Immature natural killer cell (primary cell): ENCODE results near the gene ZSWIM6. TPM values are rescaled to one million over a fixed set of nuclear protein-coding genes. Genes with fewer than 3 reads are reported as not detected.

Source experiments
- DNase-seq, 3 donors: peaks; one replicate each; pipeline ENCODE4 v3.0.0; 2022; ENCODE audit warnings: mixed read lengths in 1 of 3
- H3K27ac Mint-ChIP-seq, 6 donors: one replicate each; pipeline ENCODE4 v1.8.0; 2020; ENCODE audit warnings: mixed read lengths in 6 of 6, mild to moderate bottlenecking in 5 of 6, inconsistent platforms in 4 of 6, moderate library complexity in 3 of 6
- H3K27me3 Mint-ChIP-seq, 3 donors: one replicate each; pipeline ENCODE4 v1.8.0; 2020 to 2021; ENCODE audit warnings: low read depth in 3 of 3, mild to moderate bottlenecking in 3 of 3, mixed read lengths in 3 of 3, moderate library complexity in 3 of 3, inconsistent platforms in 1 of 3
- H3K36me3 Mint-ChIP-seq, 3 donors: one replicate each; pipeline ENCODE4 v1.8.0; 2020; ENCODE audit warnings: mixed read lengths in 3 of 3, inconsistent platforms in 2 of 3, mild to moderate bottlenecking in 2 of 3
- H3K4me1 Mint-ChIP-seq, 2 donors: one replicate each; pipeline ENCODE4 v1.8.0; 2020; ENCODE audit warnings: inconsistent platforms in 2 of 2, mild to moderate bottlenecking in 2 of 2, mixed read lengths in 2 of 2, moderate library complexity in 1 of 2
- H3K4me3 Mint-ChIP-seq, 5 donors: one replicate each; pipeline ENCODE4 v1.8.0; 2020; ENCODE audit warnings: mild to moderate bottlenecking in 5 of 5, mixed read lengths in 5 of 5, inconsistent platforms in 3 of 5, moderate library complexity in 3 of 5
- H3K9me3 Mint-ChIP-seq, 6 donors: one replicate each; pipeline ENCODE4 v1.8.0; 2020; ENCODE audit warnings: mild to moderate bottlenecking in 6 of 6, mixed read lengths in 6 of 6, inconsistent platforms in 4 of 6, moderate library complexity in 3 of 6
- polyA plus RNA-seq, 3 donors: library from polyadenylated mRNA; unstranded; fragments of 300-500 nt; fragmentation: Illumina TruSeq; gene quantifications; one replicate each; pipeline ENCODE4 v1.2.3, GENCODE V29; 2021

The ZSWIM6 gene
- polyA plus RNA-seq, 3 donors from 2014 or later, result 0.40 to 0.76 (median 0.43) TPM

- Mint-ChIP-seq H3K9me3 (no peaks in the 10 kb centered on the region), H3K36me3 (no peaks in the 10 kb centered on the region), H3K4me3 (no peak overlapping the region), H3K27ac (no peak overlapping the region), H3K27me3 (peaks cover 0 to 7% (median 3%) of the 10 kb centered on the region in 3 donors), H3K4me1 (peaks cover 0 to 5% of the 10 kb centered on the region in 2 donors)
- DNase-seq, result no peak
These were observed 33.5 kb upstream of the ZSWIM6 start for GRCh38 chr5:61298580-61298979.

GRCh38 chr5:61299261-61299681 lies 32.8 kb upstream of the ZSWIM6 start:
- H3K4me1 Mint-ChIP-seq, result peaks cover 0 to 5% of the 10 kb centered on the region in 2 donors
- H3K27ac Mint-ChIP-seq, result no peak overlapping the region
- H3K4me3 Mint-ChIP-seq, result no peak overlapping the region
- peaks cover 0 to 7% (median 3%) of the 10 kb centered on the region in 3 donors for H3K27me3 Mint-ChIP-seq
- DNase-seq, result no peak
- H3K9me3 Mint-ChIP-seq, result no peaks in the 10 kb centered on the region
- no peaks in the 10 kb centered on the region for H3K36me3 Mint-ChIP-seq

- Mint-ChIP-seq H3K27me3 (peaks cover 3 to 5% (median 3%) of the 10 kb centered on the region in 3 donors), H3K27ac (no peak overlapping the region), H3K4me1 (peaks cover 0 to 5% of the 10 kb centered on the region in 2 donors), H3K9me3 (no peaks in the 10 kb centered on the region), H3K4me3 (no peak overlapping the region), H3K36me3 (no peaks in the 10 kb centered on the region)
- DNase-seq, result no peak
These were observed 30.5 kb upstream of the ZSWIM6 start for GRCh38 chr5:61301341-61302199.

GRCh38 chr5:61302200-61302563 lies 29.9 kb upstream of the ZSWIM6 start:
- no peak overlapping the region for H3K27ac Mint-ChIP-seq
- DNase-seq, result no peak
- H3K9me3 Mint-ChIP-seq, result no peaks in the 10 kb centered on the region
- peaks cover 3 to 5% (median 3%) of the 10 kb centered on the region in 3 donors for H3K27me3 Mint-ChIP-seq
- peaks cover 0 to 5% of the 10 kb centered on the region in 2 donors for H3K4me1 Mint-ChIP-seq
- H3K36me3 Mint-ChIP-seq, result no peaks in the 10 kb centered on the region
- H3K4me3 Mint-ChIP-seq, result no peak overlapping the region

GRCh38 chr5:61303346-61303745 lies 28.7 kb upstream of the ZSWIM6 start:
- DNase-seq, result no peak
- Mint-ChIP-seq H3K4me3 (no peak overlapping the region), H3K4me1 (peaks cover 0 to 5% of the 10 kb centered on the region in 2 donors), H3K27ac (no peak overlapping the region), H3K9me3 (no peaks in the 10 kb centered on the region), H3K27me3 (peaks cover 3 to 11% (median 3%) of the 10 kb centered on the region in 3 donors), H3K36me3 (no peaks in the 10 kb centered on the region)

GRCh38 chr5:61304590-61305381 lies 27.3 kb upstream of the ZSWIM6 start:
- H3K36me3 Mint-ChIP-seq, result no peaks in the 10 kb centered on the region
- H3K4me3 Mint-ChIP-seq, result no peak overlapping the region
- peaks cover 3 to 15% (median 5%) of the 10 kb centered on the region in 3 donors for H3K27me3 Mint-ChIP-seq
- H3K9me3 Mint-ChIP-seq, result peaks cover 0 to 2% (median 0%) of the 10 kb centered on the region in 6 donors
- no peak for DNase-seq
- no peak overlapping the region for H3K27ac Mint-ChIP-seq
- H3K4me1 Mint-ChIP-seq, result peaks cover 0 to 5% of the 10 kb centered on the region in 2 donors

GRCh38 chr5:61306531-61307131 lies 25.4 kb upstream of the ZSWIM6 start:
- Mint-ChIP-seq H3K4me1 (peaks cover 0 to 5% of the 10 kb centered on the region in 2 donors), H3K4me3 (no peak overlapping the region), H3K9me3 (peaks cover 0 to 2% (median 0%) of the 10 kb centered on the region in 6 donors), H3K36me3 (no peaks in the 10 kb centered on the region), H3K27me3 (peaks cover 3 to 12% (median 6%) of the 10 kb centered on the region in 3 donors), H3K27ac (no peak overlapping the region)
- DNase-seq, result no peak

GRCh38 chr5:61307191-61307590 lies 24.9 kb upstream of the ZSWIM6 start:
- no peaks in the 10 kb centered on the region for H3K36me3 Mint-ChIP-seq
- peaks cover 0 to 2% (median 0%) of the 10 kb centered on the region in 6 donors for H3K9me3 Mint-ChIP-seq
- no peak overlapping the region for H3K27ac Mint-ChIP-seq
- DNase-seq, result no peak
- H3K4me1 Mint-ChIP-seq, result peaks cover 0 to 5% of the 10 kb centered on the region in 2 donors
- peaks cover 5 to 12% (median 6%) of the 10 kb centered on the region in 3 donors for H3K27me3 Mint-ChIP-seq
- H3K4me3 Mint-ChIP-seq, result no peak overlapping the region

- Mint-ChIP-seq H3K4me1 (peaks cover 0 to 5% of the 10 kb centered on the region in 2 donors), H3K27me3 (peaks cover 6 to 14% (median 8%) of the 10 kb centered on the region in 3 donors), H3K4me3 (no peak overlapping the region), H3K27ac (no peak overlapping the region), H3K9me3 (peaks cover 0 to 2% (median 0%) of the 10 kb centered on the region in 6 donors), H3K36me3 (no peaks in the 10 kb centered on the region)
- DNase-seq, result no peak
These were observed 24.4 kb upstream of the ZSWIM6 start for GRCh38 chr5:61307611-61308010.

- peaks cover 6 to 17% (median 10%) of the 10 kb centered on the region in 3 donors for H3K27me3 Mint-ChIP-seq
- H3K4me1 Mint-ChIP-seq, result no peaks in the 10 kb centered on the region
- no peak overlapping the region for H3K27ac Mint-ChIP-seq
- no peaks in the 10 kb centered on the region for H3K36me3 Mint-ChIP-seq
- peaks cover 0 to 2% (median 0%) of the 10 kb centered on the region in 6 donors for H3K9me3 Mint-ChIP-seq
- no peak overlapping the region for H3K4me3 Mint-ChIP-seq
- no peak for DNase-seq
These were observed 23.3 kb upstream of the ZSWIM6 start for GRCh38 chr5:61308712-61309111.

GRCh38 chr5:61309115-61309514 lies 22.9 kb upstream of the ZSWIM6 start:
- Mint-ChIP-seq H3K9me3 (peaks cover 0 to 2% (median 0%) of the 10 kb centered on the region in 6 donors), H3K27ac (no peak overlapping the region), H3K4me3 (no peak overlapping the region), H3K27me3 (peaks cover 6 to 17% (median 10%) of the 10 kb centered on the region in 3 donors), H3K4me1 (no peaks in the 10 kb centered on the region), H3K36me3 (no peaks in the 10 kb centered on the region)
- no peak for DNase-seq

- H3K36me3 Mint-ChIP-seq, result no peaks in the 10 kb centered on the region
- no peak overlapping the region for H3K27ac Mint-ChIP-seq
- peaks cover 0 to 2% (median 0%) of the 10 kb centered on the region in 6 donors for H3K9me3 Mint-ChIP-seq
- DNase-seq, result no peak
- H3K27me3 Mint-ChIP-seq, result peaks cover 10 to 15% (median 14%) of the 10 kb centered on the region in 3 donors
- H3K4me3 Mint-ChIP-seq, result no peak overlapping the region
- no peaks in the 10 kb centered on the region for H3K4me1 Mint-ChIP-seq
These were observed 20.9 kb upstream of the ZSWIM6 start for GRCh38 chr5:61311056-61311610.
